CD8-positive, alpha-beta memory T cell (primary cell): ENCODE measurements around the gene TSPAN16. TPM values are rescaled to one million over a fixed set of nuclear protein-coding genes. Genes with fewer than 3 reads are reported as not detected.
"Not testable (repeated sequence)": the region's sequence is repeated elsewhere in the genome, so short reads cannot be mapped to it uniquely, and the experiment has no call there.

ENCODE experiments used
- CTCF ChIA-PET: fragments of 350-600 bp; sonication (Branson Sonifier 250); formaldehyde crosslinking; loops from one replicate; lab custom pipeline; 2021; ENCODE audit warnings: antibody characterized with exemption; lab: Charles Lee
- POLR2A ChIA-PET: fragments of 350-600 bp; sonication (Branson Sonifier 250); formaldehyde crosslinking; loops from one replicate; lab custom pipeline; 2021; ENCODE audit warnings: antibody characterized with exemption; lab: Charles Lee
- DNase-seq, 5 donors: peaks; one replicate each; pipeline versions ENCODE4 v3.0.0 to v3.0.0-alpha.2; 2020 to 2022; ENCODE audit warnings: mixed read lengths in 1 of 5
- H3K27ac ChIP-seq: one replicate; pipeline ENCODE4 v1.7.0; 2013; ENCODE audit warnings: low read depth, mild to moderate bottlenecking, low read length, moderate library complexity
- H3K27me3 ChIP-seq: 2 replicates; pipeline ENCODE4 v1.7.0; 2013; ENCODE audit warnings: low read length, mild to moderate bottlenecking; ENCODE audit not compliant: insufficient read depth, poor library complexity, severe bottlenecking
- H3K36me3 ChIP-seq: 2 replicates; pipeline ENCODE4 v1.7.0; 2013; ENCODE audit warnings: mild to moderate bottlenecking, low read length, moderate library complexity; ENCODE audit not compliant: insufficient read depth
- H3K4me1 ChIP-seq: 2 replicates; pipeline ENCODE4 v1.7.0; 2013; ENCODE audit warnings: mild to moderate bottlenecking, low read length, moderate library complexity; ENCODE audit not compliant: insufficient read depth
- H3K4me3 ChIP-seq: 2 replicates; pipeline ENCODE4 v1.7.0; 2013; ENCODE audit warnings: mild to moderate bottlenecking, low read length
- H3K9me3 ChIP-seq: 2 replicates; pipeline ENCODE4 v1.7.0; 2013; ENCODE audit warnings: mild to moderate bottlenecking, low read length
- H3K27ac Mint-ChIP-seq, 8 donors: one replicate each; pipeline ENCODE4 v1.8.0; 2020 to 2021; ENCODE audit warnings: mixed read lengths in 8 of 8, mild to moderate bottlenecking in 6 of 8, inconsistent platforms in 3 of 8, moderate library complexity in 3 of 8
- H3K27me3 Mint-ChIP-seq, 2 donors: one replicate each; pipeline ENCODE4 v1.8.0; 2020 to 2021; ENCODE audit warnings: mixed read lengths in 2 of 2, mild to moderate bottlenecking in 1 of 2, moderate library complexity in 1 of 2
- H3K36me3 Mint-ChIP-seq, 3 donors: one replicate each; pipeline ENCODE4 v1.8.0; 2020 to 2021; ENCODE audit warnings: mixed read lengths in 3 of 3, inconsistent platforms in 1 of 3, mild to moderate bottlenecking in 1 of 3
- H3K4me1 Mint-ChIP-seq, 3 donors: one replicate each; pipeline ENCODE4 v1.8.0; 2020 to 2021; ENCODE audit warnings: mixed read lengths in 3 of 3, inconsistent platforms in 1 of 3, mild to moderate bottlenecking in 1 of 3
- H3K4me3 Mint-ChIP-seq, 7 donors: one replicate each; pipeline ENCODE4 v1.8.0; 2020 to 2021; ENCODE audit warnings: mixed read lengths in 7 of 7, mild to moderate bottlenecking in 6 of 7, moderate library complexity in 4 of 7, inconsistent platforms in 2 of 7
- H3K9me3 Mint-ChIP-seq, 5 donors: one replicate each; pipeline ENCODE4 v1.8.0; 2020 to 2022; ENCODE audit warnings: mixed read lengths in 5 of 5, mild to moderate bottlenecking in 3 of 5, moderate library complexity in 2 of 5, inconsistent platforms in 1 of 5
- polyA plus RNA-seq: library from polyadenylated mRNA; unstranded; fragments of 300-500 nt; fragmentation: Illumina TruSeq; gene quantifications from one replicate; pipeline ENCODE4 v1.2.3, GENCODE V29; 2021
- total RNA-seq, 2 experiments: library from RNA; stranded (reverse); gene quantifications; one replicate each; pipeline ENCODE4 v1.2.3, GENCODE V29; 2021

TSPAN16 gene
- total and polyA plus RNA-seq, 3 experiments from 2014 or later, result not detected

GRCh38 chr19:11342429-11342828 lies 46.5 kb downstream of the TSPAN16 start:
- Histone ChIP-seq H3K4me3 (no peak overlapping the region), H3K27me3 (no peaks in the 10 kb centered on the region), H3K27ac (no peak overlapping the region), H3K9me3 (no peaks in the 10 kb centered on the region), H3K36me3 (no peaks in the 10 kb centered on the region), H3K4me1 (peaks cover 38% of the 10 kb centered on the region)
- Mint-ChIP-seq H3K4me3 (peak overlapping the region in 2 of 7 donors; percentile 23 to 66), H3K27ac (peak overlapping the region in 1 of 8 donors; percentile 86), H3K4me1 (peaks cover 36 to 53% (median 46%) of the 10 kb centered on the region in 3 donors), H3K36me3 (peaks cover 0 to 12% (median 0%) of the 10 kb centered on the region in 3 donors), H3K9me3 (peaks cover 0 to under 1% (median 0%) of the 10 kb centered on the region in 5 donors), H3K27me3 (peaks cover 0 to 2% of the 10 kb centered on the region in 2 donors)
- CTCF ChIA-PET, result no interaction called here
- POLR2A ChIA-PET, result no interaction called here
- no peak for DNase-seq

DNA sequence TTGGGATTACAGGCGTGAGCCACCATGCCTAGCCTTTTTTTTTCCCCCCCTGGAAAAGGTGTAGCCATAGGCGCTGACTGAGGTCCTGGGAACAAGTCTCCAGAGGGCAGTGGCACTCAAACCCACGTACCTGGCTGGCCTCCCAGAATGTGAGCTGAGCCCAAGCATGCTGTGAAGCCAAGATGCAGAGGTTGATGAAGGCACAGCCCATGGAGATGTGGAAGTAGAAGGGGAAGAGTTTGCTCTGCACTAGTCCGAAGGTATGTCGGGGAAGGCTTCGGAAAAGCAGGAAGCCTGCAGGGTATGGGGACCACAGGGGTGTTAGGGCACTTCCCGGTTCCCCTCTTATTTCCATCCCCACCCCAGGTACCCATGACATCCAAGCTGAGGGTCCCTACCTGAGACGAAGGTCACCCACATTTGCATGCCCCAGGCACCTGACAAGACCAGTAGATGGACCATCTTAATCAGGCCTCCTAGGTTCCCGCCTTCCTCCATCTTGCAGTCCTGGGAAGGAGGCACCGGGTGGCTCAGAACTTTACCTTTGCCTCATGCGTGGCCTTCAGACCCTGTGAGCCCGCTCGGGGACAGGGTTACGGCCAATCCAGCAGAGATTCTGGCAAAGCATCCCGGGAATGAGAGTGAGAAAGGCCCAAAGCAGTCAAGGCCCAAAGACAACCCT lies 49.3 kb downstream of the TSPAN16 start:
- peak overlapping the region; percentile 85 for H3K4me3 ChIP-seq
- DNase-seq, result no peak
- H3K4me1 ChIP-seq, result peaks cover 20% of the 10 kb centered on the region
- peak overlapping the region; percentile 72 for H3K27ac ChIP-seq
- Mint-ChIP-seq H3K9me3 (peaks cover 0 to 2% (median 0%) of the 10 kb centered on the region in 5 donors), H3K4me1 (peaks cover 23 to 31% (median 30%) of the 10 kb centered on the region in 3 donors), H3K36me3 (peaks cover 2 to 12% (median 8%) of the 10 kb centered on the region in 3 donors), H3K27ac (peak overlapping the region; percentile 69 to 97 (median 93)), H3K4me3 (peak overlapping the region; percentile 86 to 99 (median 95)), H3K27me3 (peaks cover 0 to 2% of the 10 kb centered on the region in 2 donors)
- ChIA-PET CTCF (interaction anchor here (0.7 to 1.9 kb wide), 2 partner anchors 30 to 138 kb away, joined by 3 to 5 read pairs; partner anchors contain the start of gene SWSAP1), POLR2A (interaction anchor here (0.7 to 1.8 kb wide), 3 partner anchors 13 to 36 kb away, joined by 3 to 24 read pairs (median 8); partner anchors contain the start of gene SWSAP1)
- H3K27me3 ChIP-seq, result no peaks in the 10 kb centered on the region
- no peaks in the 10 kb centered on the region for H3K36me3 ChIP-seq
- H3K9me3 ChIP-seq, result no peaks in the 10 kb centered on the region

DNA sequence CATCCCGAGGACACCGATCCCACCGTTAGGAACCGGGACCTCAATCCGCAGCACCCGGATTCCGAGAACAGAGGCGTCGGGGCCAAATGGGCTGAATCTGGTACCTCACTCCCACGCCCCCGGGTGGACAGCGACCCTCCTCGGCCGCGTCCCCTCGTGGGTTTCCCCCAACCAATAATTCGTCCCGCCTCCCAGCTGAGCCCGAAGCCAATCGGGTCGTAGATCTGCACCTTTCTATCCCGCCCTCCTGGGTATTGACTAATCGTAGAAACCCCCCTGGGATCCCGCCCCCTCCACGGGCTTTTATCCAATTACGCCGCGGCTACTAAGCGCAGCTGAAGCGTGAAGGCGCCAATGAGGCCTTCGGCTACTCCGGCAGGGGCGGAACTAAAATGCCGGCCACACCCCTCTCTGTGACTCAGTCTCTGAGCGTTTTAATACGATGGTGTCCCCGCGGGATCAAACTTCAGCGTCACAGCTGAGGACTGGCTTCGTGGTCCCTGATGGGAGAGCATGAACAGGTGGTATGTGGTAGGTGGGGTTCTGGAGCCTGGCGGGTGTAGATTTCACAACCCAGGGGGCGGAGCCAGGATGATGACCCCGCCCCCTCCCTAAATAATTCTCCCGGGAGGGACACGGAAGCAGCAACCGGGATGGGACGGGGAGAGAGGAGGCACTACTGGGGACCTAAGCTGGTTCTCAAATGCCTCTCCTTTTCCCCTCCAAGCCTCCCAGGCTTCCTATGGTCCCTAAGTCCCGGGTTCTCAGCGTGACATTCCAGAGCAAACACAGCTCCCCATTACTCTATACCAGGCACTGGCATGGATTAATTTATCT lies 50.4 kb downstream of the TSPAN16 start, which contains the start of the genes CCDC159 and TMEM205:
Gene CCDC159, plus strand, starts transcription at position 416 of the 837 bp plus-strand sequence. Its CDS starts 88 bp downstream, at position 504.
Gene TMEM205, minus strand, starts transcription at position 165 of the 837 bp plus-strand sequence. CDS start 649 bp downstream, outside the sequence.
- Mint-ChIP-seq H3K4me1 (peaks cover 23 to 31% (median 30%) of the 10 kb centered on the region in 3 donors), H3K9me3 (peaks cover 0 to 2% (median 0%) of the 10 kb centered on the region in 5 donors), H3K27me3 (peaks cover 0 to 2% of the 10 kb centered on the region in 2 donors), H3K36me3 (peaks cover 2 to 12% (median 8%) of the 10 kb centered on the region in 3 donors), H3K4me3 (peak within 1 kb of the TSS; percentile 86 to 99 (median 95)), H3K27ac (peak within 1 kb of the TSS; percentile 69 to 97 (median 93))
- H3K27ac ChIP-seq, result peak within 1 kb of the TSS; percentile 72
- CTCF ChIA-PET, result interaction anchor here (0.7 to 2.8 kb wide), 4 partner anchors 23 to 137 kb away, joined by 3 to 12 read pairs (median 4); partner anchors contain the start of gene SWSAP1
- H3K36me3 ChIP-seq, result no peaks in the 10 kb centered on the region
- POLR2A ChIA-PET, result interaction anchor here (0.7 to 1.8 kb wide), 5 partner anchors 12 to 35 kb away, joined by 3 to 24 read pairs (median 5); partner anchors contain the start of gene SWSAP1
- DNase-seq, result peak; percentile 98 to 99 (median 98)
- no peaks in the 10 kb centered on the region for H3K27me3 ChIP-seq
- peaks cover 20% of the 10 kb centered on the region for H3K4me1 ChIP-seq
- peak within 1 kb of the TSS; percentile 85 for H3K4me3 ChIP-seq
- H3K9me3 ChIP-seq, result no peaks in the 10 kb centered on the region

- peaks cover 20% of the 10 kb centered on the region for H3K4me1 ChIP-seq
- peaks cover 0 to 2% (median 0%) of the 10 kb centered on the region in 5 donors for H3K9me3 Mint-ChIP-seq
- ChIA-PET POLR2A (interaction anchor here (0.5 to 1.8 kb wide), 2 partner anchors 24 to 27 kb away, joined by 3 to 24 read pairs; partner anchors contain the start of gene SWSAP1), CTCF (interaction anchor here (1.3 to 2.8 kb wide), 3 partner anchors 27 to 33 kb away, joined by 3 to 12 read pairs (median 5); partner anchors contain the start of gene SWSAP1)
- peaks cover 0 to 2% of the 10 kb centered on the region in 2 donors for H3K27me3 Mint-ChIP-seq
- peak overlapping the region; percentile 86 to 99 (median 95) for H3K4me3 Mint-ChIP-seq
- no peaks in the 10 kb centered on the region for H3K9me3 ChIP-seq
- H3K4me3 ChIP-seq, result no peak overlapping the region
- peaks cover 23 to 31% (median 30%) of the 10 kb centered on the region in 3 donors for H3K4me1 Mint-ChIP-seq
- H3K36me3 ChIP-seq, result no peaks in the 10 kb centered on the region
- no peaks in the 10 kb centered on the region for H3K27me3 ChIP-seq
- H3K36me3 Mint-ChIP-seq, result peaks cover 2 to 10% (median 8%) of the 10 kb centered on the region in 3 donors
- peak overlapping the region in 6 of 8 donors; percentile 37 to 97 (median 93) for H3K27ac Mint-ChIP-seq
- no peak overlapping the region for H3K27ac ChIP-seq
- DNase-seq, result no peak
Measured at GRCh38 chr19:11347546-11348039, 51.6 kb downstream of the TSPAN16 start.

GRCh38 chr19:11349171-11349570 lies 53.2 kb downstream of the TSPAN16 start:
- peaks cover 20% of the 10 kb centered on the region for H3K4me1 ChIP-seq
- ChIA-PET POLR2A (no interaction called here), CTCF (no interaction called here)
- no peak overlapping the region for H3K27ac ChIP-seq
- H3K36me3 ChIP-seq, result no peaks in the 10 kb centered on the region
- H3K4me3 ChIP-seq, result no peak overlapping the region
- Mint-ChIP-seq H3K9me3 (peaks cover 0 to 2% (median 0%) of the 10 kb centered on the region in 5 donors), H3K27me3 (peaks cover 0 to 4% of the 10 kb centered on the region in 2 donors), H3K27ac (no peak overlapping the region), H3K36me3 (peaks cover 2 to 8% (median 8%) of the 10 kb centered on the region in 3 donors), H3K4me1 (peaks cover 23 to 31% (median 30%) of the 10 kb centered on the region in 3 donors), H3K4me3 (no peak overlapping the region)
- DNase-seq, result no peak
- no peaks in the 10 kb centered on the region for H3K9me3 ChIP-seq
- no peaks in the 10 kb centered on the region for H3K27me3 ChIP-seq

- Mint-ChIP-seq H3K4me1 (peaks cover 7 to 17% (median 11%) of the 10 kb centered on the region in 3 donors), H3K4me3 (peak overlapping the region in 3 of 7 donors; percentile 2 to 44 (median 19)), H3K27ac (peak overlapping the region in 2 of 8 donors; percentile 62 to 94), H3K27me3 (peaks cover 11 to 15% of the 10 kb centered on the region in 2 donors)
- CTCF ChIA-PET, POLR2A ChIA-PET, H3K27ac ChIP-seq, H3K4me1 ChIP-seq, H3K27me3 ChIP-seq, H3K9me3 Mint-ChIP-seq, H3K4me3 ChIP-seq, H3K36me3 ChIP-seq, H3K36me3 Mint-ChIP-seq, DNase-seq, H3K9me3 ChIP-seq: not testable (repeated sequence)
Measured at GRCh38 chr19:11354102-11354501, 58.1 kb downstream of the TSPAN16 start.
